Mesenchymal stem cell (in vitro differentiated cells and primary cell): ENCODE data around the gene FAM78A.
"Not testable (repeated sequence)": the region's sequence is repeated elsewhere in the genome, so short reads cannot be mapped to it uniquely, and the experiment has no call there.

Experiments used
- DNase-seq: peaks from one replicate; pipeline ENCODE4 v3.0.0-alpha.2; 2013
- H2AFZ ChIP-seq: one replicate; pipeline ENCODE4 v1.6.1; 2013; ENCODE audit warnings: low read depth, mild to moderate bottlenecking, control low read depth, inconsistent platforms, low read length, moderate library complexity
- H2AK5ac ChIP-seq: 2 replicates; pipeline ENCODE4 v1.6.1; 2013; ENCODE audit warnings: low read length, moderate library complexity, mild to moderate bottlenecking, inconsistent platforms; ENCODE audit not compliant: severe bottlenecking
- H2BK120ac ChIP-seq: one replicate; pipeline ENCODE4 v1.6.1; 2013; ENCODE audit warnings: low read depth, mild to moderate bottlenecking, inconsistent platforms, low read length, moderate library complexity
- H2BK12ac ChIP-seq, 2 experiments: one replicate each; pipeline ENCODE4 v1.6.1; 2013; ENCODE audit warnings: inconsistent platforms in 2 of 2, low read length in 2 of 2, mild to moderate bottlenecking in 2 of 2, moderate library complexity in 2 of 2, control low read depth in 1 of 2
- H2BK15ac ChIP-seq: one replicate; pipeline ENCODE4 v1.6.1; 2013; ENCODE audit warnings: mild to moderate bottlenecking, low read depth, inconsistent platforms; ENCODE audit not compliant: poor library complexity, severe bottlenecking
- H2BK5ac ChIP-seq: 2 replicates; pipeline ENCODE4 v1.6.1; 2013; ENCODE audit warnings: low read depth, mild to moderate bottlenecking, low read length, control low read depth, inconsistent platforms; ENCODE audit not compliant: poor library complexity, severe bottlenecking
- H3K14ac ChIP-seq, 2 experiments: one replicate each; pipeline ENCODE4 v1.6.1; 2013; ENCODE audit warnings: inconsistent platforms in 2 of 2, low read length in 2 of 2, control low read depth in 1 of 2, mild to moderate bottlenecking in 1 of 2, moderate library complexity in 1 of 2
- H3K18ac ChIP-seq, 2 experiments: one replicate each; pipeline ENCODE4 v1.6.1; 2013; ENCODE audit warnings: inconsistent platforms in 2 of 2, low read length in 2 of 2, control low read depth in 1 of 2, low read depth in 1 of 2, mild to moderate bottlenecking in 1 of 2
- H3K23ac ChIP-seq, 2 experiments: one replicate each; pipeline ENCODE4 v1.6.1; 2013; ENCODE audit warnings: inconsistent platforms in 2 of 2, low read length in 2 of 2, mild to moderate bottlenecking in 2 of 2, moderate library complexity in 2 of 2, control low read depth in 1 of 2
- H3K27ac ChIP-seq: 2 replicates; pipeline ENCODE4 v1.5.1; 2013; ENCODE audit warnings: mild to moderate bottlenecking, moderate library complexity, low read length, control low read depth, inconsistent platforms; ENCODE audit not compliant: poor library complexity, severe bottlenecking
- H3K27me3 ChIP-seq, 2 experiments: 2 replicates each; pipeline versions ENCODE4 v1.6.1 to v1.7.0; 2013; ENCODE audit warnings: low read length in 2 of 2, mild to moderate bottlenecking in 2 of 2, moderate library complexity in 2 of 2, control low read depth in 1 of 2, inconsistent platforms in 1 of 2; ENCODE audit not compliant: control insufficient read depth in 1 of 2, insufficient read depth in 1 of 2
- H3K36me3 ChIP-seq, 2 experiments: 2 replicates each; pipeline versions ENCODE4 v1.6.1 to v1.7.0; 2013; ENCODE audit warnings: low read length in 2 of 2, control low read depth in 1 of 2, inconsistent platforms in 1 of 2, low read depth in 1 of 2, mild to moderate bottlenecking in 1 of 2; ENCODE audit not compliant: insufficient read depth in 2 of 2, control insufficient read depth in 1 of 2
- H3K4ac ChIP-seq, 2 experiments: one replicate each; pipeline ENCODE4 v1.6.1; 2013; ENCODE audit warnings: inconsistent platforms in 2 of 2, low read length in 2 of 2, mild to moderate bottlenecking in 2 of 2, moderate library complexity in 2 of 2, control low read depth in 1 of 2, low read depth in 1 of 2
- H3K4me1 ChIP-seq: 2 replicates; pipeline ENCODE4 v1.6.1; 2013; ENCODE audit warnings: low read depth, low read length, control low read depth; ENCODE audit not compliant: control insufficient read depth, insufficient read depth
- H3K4me2 ChIP-seq: 2 replicates; pipeline ENCODE4 v1.6.1; 2013; ENCODE audit warnings: low read length, mild to moderate bottlenecking, inconsistent platforms; ENCODE audit not compliant: poor library complexity, severe bottlenecking
- H3K4me3 ChIP-seq, 2 experiments: 2 replicates each; pipeline versions ENCODE4 v1.5.1 to v1.7.0; 2013; ENCODE audit warnings: low read length in 2 of 2, mild to moderate bottlenecking in 2 of 2, control low read depth in 1 of 2, low read depth in 1 of 2; ENCODE audit not compliant: insufficient read depth in 1 of 2
- H3K79me1 ChIP-seq: replicated peaks from 2 replicates; pipeline ENCODE4 v1.6.1; 2013; ENCODE audit warnings: mild to moderate bottlenecking, control low read depth, low read length, inconsistent platforms; ENCODE audit not compliant: poor library complexity, severe bottlenecking
- H3K9ac ChIP-seq: 2 replicates; pipeline ENCODE4 v1.7.0; 2013; ENCODE audit warnings: mild to moderate bottlenecking, low read length, moderate library complexity
- H3K9me3 ChIP-seq: 2 replicates; pipeline ENCODE4 v1.7.0; 2013; ENCODE audit warnings: mild to moderate bottlenecking, low read length; ENCODE audit not compliant: control insufficient read depth
- H4K8ac ChIP-seq: one replicate; pipeline ENCODE4 v1.6.1; 2013; ENCODE audit warnings: inconsistent platforms, mild to moderate bottlenecking, low read length, moderate library complexity
- H4K91ac ChIP-seq: one replicate; pipeline ENCODE4 v1.6.1; 2013; ENCODE audit warnings: mild to moderate bottlenecking, low read length, inconsistent platforms
- WGBS: methylation state at CpG from one replicate; pipeline ENCODE4 v1.1.7; 2013; ENCODE audit warnings: mixed read lengths; 5-methylcytosine and 5-hydroxymethylcytosine counted together

FAM78A gene

DNA sequence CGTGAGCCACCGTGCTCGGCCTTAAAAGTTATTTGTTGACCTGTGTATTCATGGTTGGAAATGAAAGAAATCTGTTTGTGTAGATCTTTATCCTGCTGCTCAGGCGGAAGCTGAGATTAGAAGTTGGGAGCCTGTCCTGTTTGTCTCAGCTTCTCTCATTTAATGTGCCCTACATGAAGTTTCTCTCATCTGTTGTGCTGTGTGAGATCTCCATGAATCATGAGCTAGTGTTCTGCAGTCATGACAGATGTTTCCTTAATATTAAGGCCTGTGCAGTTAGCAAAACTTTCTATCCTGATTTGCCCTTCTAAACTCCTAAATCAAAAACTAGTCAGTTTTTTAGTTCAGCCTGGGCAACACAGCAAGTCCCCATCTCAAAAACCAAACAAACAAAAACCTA is 59.5 kb downstream of the FAM78A start:
- H4K91ac ChIP-seq, result no peak overlapping the region
- no peaks in the 10 kb centered on the region for H3K4me1 ChIP-seq
- no peak overlapping the region for H2AFZ ChIP-seq
- no peak overlapping the region for H3K4me3 ChIP-seq
- H2BK5ac ChIP-seq, result no peak overlapping the region
- H2BK12ac ChIP-seq, result no peak overlapping the region
- H3K36me3 ChIP-seq, result peaks cover 11 to 31% of the 10 kb centered on the region in 2 experiments
- H2BK120ac ChIP-seq, result no peak overlapping the region
- no peak overlapping the region for H3K9ac ChIP-seq
- no peak overlapping the region for H4K8ac ChIP-seq
- H2AK5ac ChIP-seq, result no peak overlapping the region
- H3K9me3 ChIP-seq, result peaks cover 6% of the 10 kb centered on the region
- no peak overlapping the region for H3K4me2 ChIP-seq
- H3K79me1 ChIP-seq, result peaks cover 3% of the 10 kb centered on the region
- H3K27ac ChIP-seq, result no peak overlapping the region
- 100% methylated on average over 4 of the region's 4 CpGs for WGBS
- no peak for DNase-seq
- no peak overlapping the region for H3K23ac ChIP-seq
- no peak overlapping the region for H2BK15ac ChIP-seq
- no peaks in the 10 kb centered on the region for H3K27me3 ChIP-seq
- no peak overlapping the region for H3K14ac ChIP-seq
- H3K18ac ChIP-seq, result no peak overlapping the region
- H3K4ac ChIP-seq, result no peak overlapping the region

DNA sequence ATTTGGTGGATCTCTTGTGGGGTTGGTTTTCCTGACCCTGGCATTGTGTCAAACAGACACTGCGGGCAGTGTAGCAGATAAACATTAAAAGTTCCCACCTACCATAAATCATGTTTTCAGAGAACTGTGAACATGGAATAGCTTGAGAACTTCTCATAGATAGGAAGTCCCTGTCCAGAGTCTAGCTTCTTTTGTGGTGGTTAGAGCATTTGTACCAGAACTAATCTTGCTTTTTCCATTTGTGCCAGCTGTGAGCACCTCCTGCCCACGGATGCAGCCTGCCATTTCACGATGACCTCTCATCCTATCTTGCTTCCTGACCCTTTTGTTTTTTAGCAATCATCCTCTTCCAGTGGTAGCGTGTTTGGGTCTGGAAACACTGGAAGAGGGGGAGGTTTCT is 61.4 kb downstream of the FAM78A start:
- Histone ChIP-seq H3K36me3 (peaks cover 11 to 36% of the 10 kb centered on the region in 2 experiments), H2BK12ac (no peak overlapping the region), H2BK5ac (no peak overlapping the region), H3K9ac (no peak overlapping the region), H3K4ac (no peak overlapping the region), H3K79me1 (peaks cover 3% of the 10 kb centered on the region), H3K27me3 (no peaks in the 10 kb centered on the region), H4K91ac (no peak overlapping the region), H3K27ac (no peak overlapping the region), H2BK15ac (no peak overlapping the region), H3K4me1 (no peaks in the 10 kb centered on the region), H2AFZ (no peak overlapping the region), H3K23ac (no peak overlapping the region), H3K4me2 (no peak overlapping the region), H3K4me3 (no peak overlapping the region), H3K18ac (no peak overlapping the region), H2BK120ac (no peak overlapping the region), H2AK5ac (no peak overlapping the region), H3K14ac (no peak overlapping the region), H4K8ac (no peak overlapping the region), H3K9me3 (peaks cover 6% of the 10 kb centered on the region)
- 93% methylated on average over 3 of the region's 4 CpGs for WGBS
- DNase-seq, result no peak

DNA sequence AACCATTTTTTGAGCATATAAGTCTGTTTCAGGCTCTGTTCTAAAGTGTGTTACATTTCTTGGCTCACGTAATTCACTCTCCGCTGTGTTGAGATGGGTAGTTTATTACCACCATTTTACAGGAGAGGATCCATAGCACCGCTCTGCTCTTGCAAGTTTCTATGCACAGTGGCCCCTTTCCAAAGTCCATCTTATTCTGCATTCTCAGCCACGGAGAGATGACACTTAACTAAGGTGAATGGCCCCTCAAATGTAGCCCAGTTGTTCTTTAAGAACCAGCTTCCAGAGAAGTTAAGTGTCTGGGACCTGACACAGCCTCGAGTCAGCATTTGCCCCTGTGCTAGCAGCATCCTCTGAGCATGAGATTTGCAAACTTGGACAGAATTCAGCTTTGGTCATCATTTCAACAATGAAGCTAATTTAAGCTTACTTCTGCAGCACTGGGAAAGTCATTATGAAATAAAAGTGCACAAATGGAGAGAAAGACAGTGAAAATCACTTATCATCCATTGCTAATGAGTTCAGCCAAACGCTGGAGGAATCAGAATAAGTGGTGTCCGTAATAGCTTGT is 61.9 kb downstream of the FAM78A start:
- Histone ChIP-seq H4K8ac (no peak overlapping the region), H3K79me1 (peaks cover 3% of the 10 kb centered on the region), H3K14ac (no peak overlapping the region), H3K27ac (no peak overlapping the region), H3K23ac (no peak overlapping the region), H3K9ac (no peak overlapping the region), H2BK15ac (no peak overlapping the region), H3K4me3 (no peak overlapping the region), H2AFZ (no peak overlapping the region), H3K18ac (no peak overlapping the region), H3K36me3 (peaks cover 12 to 36% of the 10 kb centered on the region in 2 experiments), H2BK12ac (no peak overlapping the region), H3K4ac (no peak overlapping the region), H3K27me3 (no peaks in the 10 kb centered on the region), H2BK5ac (no peak overlapping the region), H3K9me3 (peaks cover 6% of the 10 kb centered on the region), H3K4me2 (no peak overlapping the region), H4K91ac (no peak overlapping the region), H2BK120ac (no peak overlapping the region), H3K4me1 (no peaks in the 10 kb centered on the region), H2AK5ac (no peak overlapping the region)
- WGBS, result 92% methylated on average over 7 of the region's 7 CpGs
- no peak for DNase-seq

DNA sequence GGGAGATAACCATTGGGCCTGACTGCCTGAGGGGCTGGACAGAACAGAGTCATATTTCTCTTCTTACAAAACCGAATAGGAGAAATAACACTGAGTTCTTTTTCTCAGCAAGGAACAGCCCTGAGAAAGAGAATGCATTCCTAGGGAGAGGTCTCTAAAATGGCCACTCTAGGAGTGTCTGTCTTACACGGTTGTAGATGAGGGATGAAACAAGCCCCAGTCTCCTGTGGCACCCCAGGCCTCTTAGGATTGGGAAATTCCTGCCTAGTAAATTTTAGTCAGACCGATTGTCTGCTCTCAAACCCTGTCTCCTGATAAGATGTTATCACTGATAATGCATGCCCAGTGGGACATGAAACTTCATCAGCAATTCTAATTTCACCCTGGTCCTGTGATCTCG is 64.4 kb downstream of the FAM78A start:
- H4K8ac ChIP-seq, H3K27ac ChIP-seq, H2BK120ac ChIP-seq, H3K9ac ChIP-seq, H3K4me2 ChIP-seq, H3K9me3 ChIP-seq, H2BK12ac ChIP-seq, H3K4me3 ChIP-seq, DNase-seq, H3K79me1 ChIP-seq, H3K14ac ChIP-seq, H2BK15ac ChIP-seq, H3K4ac ChIP-seq, H2BK5ac ChIP-seq, H2AK5ac ChIP-seq, H4K91ac ChIP-seq, H3K23ac ChIP-seq, H3K27me3 ChIP-seq, H2AFZ ChIP-seq, H3K18ac ChIP-seq, H3K4me1 ChIP-seq: not testable (repeated sequence)
- peaks cover 15 to 31% of the 10 kb centered on the region in 2 experiments for H3K36me3 ChIP-seq
- 97% methylated on average over 4 of the region's 4 CpGs for WGBS
